Ishikawa (cell line): ENCODE measurements around the gene CROCC.
A peak's percentile ranks its signal among the peaks of the same experiment; 100 is the strongest.

Experiments
- CEBPB ChIP-seq: IDR thresholded peaks from 2 replicates; pipeline ENCODE4 v1.6.1; 2012
- EGR1 ChIP-seq: IDR thresholded peaks from 2 replicates; pipeline ENCODE4 v1.6.1; 2012
- EP300 ChIP-seq: IDR thresholded peaks from 2 replicates; pipeline ENCODE4 v1.6.1; 2012; ENCODE audit warnings: borderline replicate concordance
- MAX ChIP-seq: IDR thresholded peaks from 2 replicates; pipeline ENCODE4 v1.6.1; 2012
- NFIC ChIP-seq: IDR thresholded peaks from 2 replicates; pipeline ENCODE4 v1.6.1; 2012
- TCF12 ChIP-seq: IDR thresholded peaks from 2 replicates; pipeline ENCODE4 v1.6.1; 2012; ENCODE audit warnings: low read depth
- ZBTB7A ChIP-seq: IDR thresholded peaks from 2 replicates; pipeline ENCODE4 v1.6.1; 2012; ENCODE audit warnings: low read depth
- TF ChIP-seq, protein P1 (sequence below): IDR thresholded peaks from 2 replicates; pipeline ENCODE4 v1.6.1; 2012; ENCODE audit warnings: low read depth, mild to moderate bottlenecking

- TF ChIP-seq TCF12, result no peak
- TF ChIP-seq NFIC, result no peak
- TF ChIP-seq, protein P1, sequence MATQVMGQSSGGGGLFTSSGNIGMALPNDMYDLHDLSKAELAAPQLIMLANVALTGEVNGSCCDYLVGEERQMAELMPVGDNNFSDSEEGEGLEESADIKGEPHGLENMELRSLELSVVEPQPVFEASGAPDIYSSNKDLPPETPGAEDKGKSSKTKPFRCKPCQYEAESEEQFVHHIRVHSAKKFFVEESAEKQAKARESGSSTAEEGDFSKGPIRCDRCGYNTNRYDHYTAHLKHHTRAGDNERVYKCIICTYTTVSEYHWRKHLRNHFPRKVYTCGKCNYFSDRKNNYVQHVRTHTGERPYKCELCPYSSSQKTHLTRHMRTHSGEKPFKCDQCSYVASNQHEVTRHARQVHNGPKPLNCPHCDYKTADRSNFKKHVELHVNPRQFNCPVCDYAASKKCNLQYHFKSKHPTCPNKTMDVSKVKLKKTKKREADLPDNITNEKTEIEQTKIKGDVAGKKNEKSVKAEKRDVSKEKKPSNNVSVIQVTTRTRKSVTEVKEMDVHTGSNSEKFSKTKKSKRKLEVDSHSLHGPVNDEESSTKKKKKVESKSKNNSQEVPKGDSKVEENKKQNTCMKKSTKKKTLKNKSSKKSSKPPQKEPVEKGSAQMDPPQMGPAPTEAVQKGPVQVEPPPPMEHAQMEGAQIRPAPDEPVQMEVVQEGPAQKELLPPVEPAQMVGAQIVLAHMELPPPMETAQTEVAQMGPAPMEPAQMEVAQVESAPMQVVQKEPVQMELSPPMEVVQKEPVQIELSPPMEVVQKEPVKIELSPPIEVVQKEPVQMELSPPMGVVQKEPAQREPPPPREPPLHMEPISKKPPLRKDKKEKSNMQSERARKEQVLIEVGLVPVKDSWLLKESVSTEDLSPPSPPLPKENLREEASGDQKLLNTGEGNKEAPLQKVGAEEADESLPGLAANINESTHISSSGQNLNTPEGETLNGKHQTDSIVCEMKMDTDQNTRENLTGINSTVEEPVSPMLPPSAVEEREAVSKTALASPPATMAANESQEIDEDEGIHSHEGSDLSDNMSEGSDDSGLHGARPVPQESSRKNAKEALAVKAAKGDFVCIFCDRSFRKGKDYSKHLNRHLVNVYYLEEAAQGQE, result no peak
- TF ChIP-seq EP300, result no peak
- no peak for TF ChIP-seq CEBPB
- no peak for TF ChIP-seq EGR1
- 0 out of 2 replicates have a peak, but pooled peaks have one; percentile 4 for TF ChIP-seq ZBTB7A
- TF ChIP-seq MAX, result no peak
Measured at GRCh38 chr1:16926491-16927073, 4.9 kb downstream of the CROCC start.
